ENCODE data around the gene FGF1.

The FGF1 gene

DNA sequence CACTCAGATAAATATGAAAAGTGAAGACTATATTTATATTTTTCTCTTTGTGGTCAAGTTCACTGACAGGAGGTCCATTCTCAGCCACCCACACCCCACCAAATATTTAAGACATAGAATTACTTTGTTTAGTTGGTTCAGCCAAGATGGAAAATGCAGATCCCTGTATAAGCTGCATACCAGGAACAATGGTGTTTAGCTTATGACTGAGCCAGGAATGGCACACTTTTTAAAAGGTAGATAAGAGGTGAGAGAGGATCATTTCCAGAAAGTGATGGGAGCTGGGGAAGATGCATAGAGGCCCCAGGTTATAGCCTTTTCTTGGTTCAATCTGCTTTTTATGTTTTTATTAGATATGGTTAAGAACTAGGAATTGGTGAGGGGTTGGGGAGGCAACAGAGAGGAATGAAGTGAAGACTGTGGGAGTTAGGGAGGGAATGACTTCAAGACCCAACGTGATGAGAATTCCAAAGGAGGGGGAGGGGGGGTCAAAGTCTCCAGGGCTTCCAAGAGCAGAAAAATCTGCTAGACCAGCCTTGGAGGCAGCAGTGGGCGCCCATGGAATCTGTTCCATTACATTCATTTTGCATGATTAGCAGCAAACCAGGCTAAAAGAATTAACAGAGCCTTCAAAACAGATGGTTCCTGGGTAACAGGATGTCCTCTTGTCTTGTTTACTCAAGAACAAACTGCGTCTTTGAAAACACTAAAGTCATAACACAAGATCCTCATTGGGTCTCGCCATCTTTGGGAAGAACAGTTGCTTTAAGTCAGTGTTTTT lies 95.2 kb downstream of the FGF1 start:
- H4K20me1 ChIP-seq: no peaks in the 10 kb centered on the region
- no peaks in the 10 kb centered on the region for H3K36me3 ChIP-seq
- H3K4me1 ChIP-seq: peaks cover 0 to 29% (median 9%) of the 10 kb centered on the region in 10 experiments; a peak in 12 of 20 replicates
- peak overlapping the region in 2 of 11 experiments; percentile 39 to 44; a peak in 3 of 22 replicates for H3K4me2 ChIP-seq
- no peaks in the 10 kb centered on the region for H3K27me3 ChIP-seq
- no peak for TF ChIP-seq Cebpa-rat (IDR thresholded peaks at IDR 0.05)
- no peak overlapping the region for H3K27ac ChIP-seq
- no peak overlapping the region for H3K4me3 ChIP-seq
- peaks cover 0 to 6% (median 0%) of the 10 kb centered on the region in 11 experiments; a peak in 3 of 22 replicates for H3K9me3 ChIP-seq (replicated peaks in 1 of 11)
- no peak overlapping the region for H3K9ac ChIP-seq

DNA sequence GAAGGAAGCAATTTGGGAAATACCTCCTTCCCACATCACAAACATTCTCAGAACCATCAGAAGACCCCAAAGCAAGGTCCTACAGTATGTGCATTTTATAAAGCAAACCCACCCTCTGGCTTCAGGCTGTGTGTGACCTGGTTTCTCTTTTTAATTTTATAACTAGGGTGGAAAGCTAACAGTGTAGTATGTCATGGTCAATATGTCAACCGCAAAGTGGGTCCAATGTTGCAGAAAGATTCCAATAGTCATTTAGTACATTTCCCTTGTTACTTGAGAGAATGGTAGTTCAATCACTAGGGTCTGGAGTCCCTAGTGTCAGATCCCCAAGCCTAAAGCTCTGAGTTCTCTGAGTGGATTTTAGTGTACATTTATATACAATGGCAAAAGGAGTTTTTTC lies 96.2 kb downstream of the FGF1 start:
- no peak for TF ChIP-seq Cebpa-rat (IDR thresholded peaks at IDR 0.05)
- H3K9me3 ChIP-seq (replicated peaks in 1 of 11): peaks cover 0 to 6% (median 0%) of the 10 kb centered on the region in 11 experiments; a peak in 3 of 22 replicates
- peak overlapping the region in 8 of 11 experiments; percentile 10 to 47 (median 38); a peak in 13 of 22 replicates for H3K4me2 ChIP-seq
- no peaks in the 10 kb centered on the region for H3K27me3 ChIP-seq
- no peak overlapping the region for H3K9ac ChIP-seq
- no peaks in the 10 kb centered on the region for H3K36me3 ChIP-seq
- H3K4me3 ChIP-seq: no peak overlapping the region
- H3K4me1 ChIP-seq: peaks cover 0 to 29% (median 9%) of the 10 kb centered on the region in 10 experiments; a peak in 12 of 20 replicates
- H3K27ac ChIP-seq: no peak overlapping the region
- no peaks in the 10 kb centered on the region for H4K20me1 ChIP-seq

DNA sequence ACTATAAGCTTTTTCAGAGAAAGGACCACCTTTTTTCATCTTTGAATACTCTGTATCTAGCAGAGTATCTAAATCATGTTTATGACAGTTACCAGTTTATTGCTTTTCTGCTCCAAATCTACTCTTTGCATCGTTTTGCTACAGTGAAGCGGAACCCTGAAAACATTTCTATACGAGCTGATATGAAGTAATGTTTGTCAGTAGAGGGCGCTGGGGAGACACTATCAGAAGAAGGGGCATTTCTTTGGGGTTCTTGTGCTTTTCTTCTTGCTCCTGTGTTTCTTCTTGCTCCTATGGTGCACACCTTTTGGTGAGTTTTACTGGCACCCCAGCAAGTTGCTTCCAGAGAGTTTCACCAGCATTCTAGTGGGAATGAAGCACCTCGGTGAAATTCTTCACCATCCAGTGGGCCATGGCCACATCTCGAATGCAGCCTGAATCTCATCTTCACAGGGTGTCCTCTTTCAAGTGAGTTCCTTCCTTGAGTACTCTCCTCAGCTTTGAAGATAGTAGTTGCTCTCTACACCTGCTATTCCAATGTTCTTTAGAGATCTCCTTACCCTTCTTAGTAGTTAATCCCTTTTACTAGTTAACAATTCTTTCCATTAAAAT lies 98.4 kb downstream of the FGF1 start:
- H4K20me1 ChIP-seq: no peaks in the 10 kb centered on the region
- H3K4me2 ChIP-seq: no peak overlapping the region
- H3K9ac ChIP-seq: no peak overlapping the region
- no peak for TF ChIP-seq Cebpa-rat (IDR thresholded peaks at IDR 0.05)
- no peak overlapping the region for H3K4me3 ChIP-seq
- H3K27ac ChIP-seq: no peak overlapping the region
- H3K27me3 ChIP-seq: no peaks in the 10 kb centered on the region
- H3K36me3 ChIP-seq: no peaks in the 10 kb centered on the region
- no peaks in the 10 kb centered on the region for H3K9me3 ChIP-seq (replicated peaks in 1 of 11)
- H3K4me1 ChIP-seq: peaks cover 0 to 29% (median 9%) of the 10 kb centered on the region in 10 experiments; a peak in 12 of 20 replicates

DNA sequence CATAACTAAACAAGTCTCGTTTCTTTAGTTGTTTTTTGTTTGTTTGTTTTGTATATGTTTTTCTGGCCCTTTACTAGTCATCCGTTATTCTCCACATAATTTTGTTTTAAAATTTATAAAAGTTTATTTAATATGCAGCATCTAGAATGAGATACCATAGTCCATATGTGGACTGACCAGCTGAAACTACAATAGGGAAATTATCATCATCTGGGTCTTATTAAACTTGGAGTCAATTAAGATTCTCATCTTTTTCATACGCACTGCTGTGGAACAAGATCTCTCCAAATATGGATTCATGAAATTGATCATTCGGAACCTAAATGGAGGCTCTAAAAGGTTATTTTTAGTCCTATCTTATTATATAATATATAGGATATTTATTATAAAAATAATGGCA lies 99.3 kb downstream of the FGF1 start:
- H3K27me3 ChIP-seq: no peaks in the 10 kb centered on the region
- H3K4me3 ChIP-seq: no peak overlapping the region
- no peak overlapping the region for H3K27ac ChIP-seq
- 0 out of 22 replicates have a peak, but pooled peaks cover 0 to 2% (median 0%) of the 10 kb centered on the region in 11 experiments for H3K9me3 ChIP-seq (replicated peaks in 1 of 11)
- no peak for TF ChIP-seq Cebpa-rat (IDR thresholded peaks at IDR 0.05)
- H4K20me1 ChIP-seq: no peaks in the 10 kb centered on the region
- peaks cover 0 to 28% (median 10%) of the 10 kb centered on the region in 10 experiments; a peak in 13 of 20 replicates for H3K4me1 ChIP-seq
- H3K9ac ChIP-seq: no peak overlapping the region
- no peak overlapping the region for H3K4me2 ChIP-seq
- no peaks in the 10 kb centered on the region for H3K36me3 ChIP-seq

DNA sequence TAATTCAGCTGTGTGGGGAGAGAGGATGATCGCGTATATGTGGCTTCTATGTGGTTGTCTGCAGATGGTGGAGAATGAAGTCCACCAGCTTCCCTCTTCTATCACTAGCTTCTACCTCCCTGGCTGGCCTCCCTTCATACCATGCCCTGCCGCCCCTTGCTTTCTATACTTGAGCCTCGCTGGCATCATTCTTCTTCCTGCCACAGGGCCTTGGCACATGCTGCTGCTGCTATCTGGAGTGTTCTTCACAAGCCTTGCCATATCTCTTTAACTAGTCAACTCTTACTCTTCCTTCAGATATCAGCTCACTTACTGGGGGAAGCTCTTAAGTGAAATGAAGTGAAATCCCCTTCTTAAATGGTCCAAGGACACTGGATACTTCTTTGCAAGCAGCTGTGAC lies 100.4 kb downstream of the FGF1 start:
- no peaks in the 10 kb centered on the region for H4K20me1 ChIP-seq
- no peaks in the 10 kb centered on the region for H3K36me3 ChIP-seq
- no peak overlapping the region for H3K4me2 ChIP-seq
- peaks cover 0 to 13% (median 0%) of the 10 kb centered on the region in 11 experiments; a peak in 8 of 22 replicates for H3K9me3 ChIP-seq (replicated peaks in 1 of 11)
- H3K4me3 ChIP-seq: no peak overlapping the region
- H3K9ac ChIP-seq: no peak overlapping the region
- no peaks in the 10 kb centered on the region for H3K27me3 ChIP-seq
- no peak for TF ChIP-seq Cebpa-rat (IDR thresholded peaks at IDR 0.05)
- H3K4me1 ChIP-seq: peaks cover 3 to 30% (median 21%) of the 10 kb centered on the region in 10 experiments; a peak in 18 of 20 replicates
- H3K27ac ChIP-seq: no peak overlapping the region

DNA sequence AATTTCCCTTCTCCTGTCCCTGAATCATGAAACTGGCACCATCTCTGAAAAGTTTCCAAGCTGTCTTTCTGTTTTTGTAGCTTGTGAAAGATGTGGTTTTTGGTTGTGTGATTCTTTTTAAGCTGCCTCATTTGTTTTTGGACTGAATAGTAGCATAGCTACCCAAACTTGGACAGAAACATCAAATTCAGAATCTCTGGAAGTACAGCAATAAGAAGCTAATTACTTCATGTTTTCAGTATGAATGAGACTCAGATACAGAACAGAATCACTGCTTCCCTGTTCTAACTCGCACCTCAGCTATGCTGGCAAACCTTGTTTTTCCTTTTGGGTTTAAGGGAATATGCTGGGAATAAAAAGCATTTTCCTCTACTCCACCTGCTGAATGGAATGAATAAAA lies 101.0 kb downstream of the FGF1 start:
- Histone ChIP-seq H3K9me3 (replicated peaks in 1 of 11) (peaks cover 1 to 17% (median 5%) of the 10 kb centered on the region in 11 experiments), H3K27me3 (no peaks in the 10 kb centered on the region), H3K9ac (no peak overlapping the region), H4K20me1 (no peaks in the 10 kb centered on the region), H3K36me3 (no peaks in the 10 kb centered on the region), H3K4me1 (peaks cover 7 to 31% (median 24%) of the 10 kb centered on the region in 10 experiments; a peak in 18 of 20 replicates), H3K4me3 (no peak overlapping the region), H3K4me2 (no peak overlapping the region), H3K27ac (no peak overlapping the region)
- no peak for TF ChIP-seq Cebpa-rat (IDR thresholded peaks at IDR 0.05)

DNA sequence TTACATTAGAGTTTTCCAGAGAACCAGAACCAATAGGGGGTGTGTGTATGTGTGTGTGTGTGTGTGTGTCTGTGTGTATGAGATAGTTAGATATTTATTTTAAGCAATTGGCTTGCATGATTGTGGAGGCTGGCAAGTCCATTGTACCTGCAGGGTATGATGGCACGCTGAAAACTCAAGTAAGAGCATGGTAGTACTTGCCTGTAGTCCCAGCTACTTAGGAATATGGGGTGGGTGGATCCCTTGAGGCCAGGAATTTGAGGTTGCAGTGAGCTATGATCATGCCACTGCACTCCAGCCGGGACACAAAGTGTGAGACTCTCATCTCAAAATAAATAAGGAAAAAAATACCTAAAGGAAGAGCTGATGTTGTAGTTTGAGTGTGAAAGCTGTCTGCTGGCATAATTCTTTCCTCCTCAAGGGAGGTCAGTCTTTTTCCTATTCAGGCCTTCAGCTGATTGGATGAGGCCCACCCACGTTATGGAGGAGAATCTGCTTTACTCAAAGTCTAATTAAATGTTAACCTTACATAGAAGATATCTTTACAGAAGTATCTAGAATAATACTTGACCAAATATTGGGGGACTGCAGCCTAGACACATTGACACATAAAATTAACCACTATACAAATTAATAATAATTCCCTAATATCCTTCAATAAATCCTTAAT lies 107.6 kb downstream of the FGF1 start:
- Histone ChIP-seq H3K27me3 (no peaks in the 10 kb centered on the region), H3K36me3 (peaks cover 0 to 7% (median 0%) of the 10 kb centered on the region in 11 experiments; a peak in 3 of 22 replicates), H3K27ac (no peak overlapping the region), H3K4me1 (peaks cover 7 to 23% (median 15%) of the 10 kb centered on the region in 10 experiments; a peak in 17 of 20 replicates), H3K9ac (no peak overlapping the region), H4K20me1 (no peaks in the 10 kb centered on the region), H3K9me3 (replicated peaks in 1 of 11) (peaks cover 13 to 36% (median 23%) of the 10 kb centered on the region in 11 experiments), H3K4me3 (no peak overlapping the region), H3K4me2 (no peak overlapping the region)
- TF ChIP-seq Cebpa-rat (IDR thresholded peaks at IDR 0.05): no peak

DNA sequence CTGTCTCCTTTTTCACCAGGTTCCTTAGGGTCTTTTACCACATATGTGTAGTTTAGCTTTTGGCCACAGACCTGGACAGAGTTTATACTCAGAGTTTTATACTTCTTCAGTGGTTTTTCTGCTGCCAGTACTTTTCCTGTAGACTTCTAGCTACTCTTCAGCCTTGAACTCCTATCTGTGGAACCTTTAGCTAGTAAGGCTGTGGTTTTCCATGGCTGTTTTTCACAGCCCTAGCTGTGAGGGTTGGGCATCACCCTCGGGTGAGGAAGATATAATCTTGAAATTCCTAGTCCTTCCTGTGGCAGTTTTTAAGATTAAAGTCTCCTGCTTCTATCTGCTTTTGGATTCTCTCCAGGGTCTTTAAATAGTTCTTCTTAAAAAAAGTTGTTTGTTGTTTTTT lies 109.1 kb downstream of the FGF1 start:
- Histone ChIP-seq H3K9ac (no peak overlapping the region), H3K4me3 (no peak overlapping the region), H3K4me2 (no peak overlapping the region), H3K9me3 (replicated peaks in 1 of 11) (peaks cover 13 to 36% (median 23%) of the 10 kb centered on the region in 11 experiments), H3K4me1 (peaks cover 7 to 29% (median 15%) of the 10 kb centered on the region in 10 experiments; a peak in 17 of 20 replicates), H3K36me3 (peaks cover 0 to 7% (median 0%) of the 10 kb centered on the region in 11 experiments; a peak in 3 of 22 replicates), H3K27me3 (no peaks in the 10 kb centered on the region), H3K27ac (no peak overlapping the region), H4K20me1 (no peaks in the 10 kb centered on the region)
- no peak for TF ChIP-seq Cebpa-rat (IDR thresholded peaks at IDR 0.05)

DNA sequence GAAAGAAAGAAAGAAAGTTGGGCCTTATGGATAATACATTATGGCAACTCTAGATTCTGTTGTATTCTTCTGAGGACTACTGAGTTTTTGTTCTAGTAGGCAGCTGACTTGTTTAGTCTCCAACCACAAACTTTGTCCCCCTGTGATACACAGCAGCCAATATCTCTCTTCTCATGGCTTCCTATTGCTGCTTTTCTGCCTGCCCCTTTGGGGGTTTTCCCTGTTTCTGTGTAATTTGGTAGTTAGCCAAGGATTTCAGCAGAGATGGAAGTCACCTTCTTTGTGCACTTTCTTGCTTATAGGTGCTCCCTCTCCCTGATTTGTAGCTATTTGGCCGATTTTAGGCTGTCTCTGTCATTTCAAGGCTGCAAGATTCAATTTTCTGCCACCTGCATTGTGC lies 109.6 kb downstream of the FGF1 start:
- no peak overlapping the region for H3K27ac ChIP-seq
- no peak overlapping the region for H3K4me2 ChIP-seq
- no peak overlapping the region for H3K4me3 ChIP-seq
- no peak overlapping the region for H3K9ac ChIP-seq
- TF ChIP-seq Cebpa-rat (IDR thresholded peaks at IDR 0.05): no peak
- no peaks in the 10 kb centered on the region for H3K27me3 ChIP-seq
- H3K36me3 ChIP-seq: peaks cover 0 to 7% (median 0%) of the 10 kb centered on the region in 11 experiments; a peak in 3 of 22 replicates
- peaks cover 7 to 24% (median 12%) of the 10 kb centered on the region in 10 experiments; a peak in 17 of 20 replicates for H3K4me1 ChIP-seq
- H4K20me1 ChIP-seq: no peaks in the 10 kb centered on the region
- peaks cover 13 to 32% (median 23%) of the 10 kb centered on the region in 11 experiments for H3K9me3 ChIP-seq (replicated peaks in 1 of 11)
